GM12878 (cell line): ENCODE data around the gene AP2A2. TPM values are rescaled to one million over a fixed set of nuclear protein-coding genes. Genes with fewer than 3 reads are reported as not detected.
A peak's percentile ranks its signal among the peaks of the same experiment; 100 is the strongest.

Source experiments
- ATAC-seq: fragments of 200-7000 bp; cut with Tn5 transposase; 3 replicates; pipeline ENCODE4 v1.9.1; 2020; ENCODE audit warnings: mild to moderate bottlenecking, moderate library complexity
- BruUV-seq: library from RNA; stranded (reverse); fragments of 400-500 nt; replicated peaks from 2 replicates; lab custom pipeline; 2021; lab: Mats Ljungman, UMichigan
- CTCF ChIA-PET: fragments of 300-600 bp; sonication (Branson Sonifier 250); formaldehyde crosslinking; extraction: SDS; loops from one replicate; lab custom pipeline; 2021; ENCODE audit warnings: inconsistent platforms; lab: Yijun Ruan, JAX
- POLR2A ChIA-PET: fragments of 350-600 bp; formaldehyde crosslinking; extraction: SDS; loops from one replicate; lab custom pipeline; 2021; ENCODE audit warnings: inconsistent platforms; lab: Charles Lee
- RAD21 ChIA-PET: fragments of 300-600 bp; sonication (Branson Sonifier 250); formaldehyde crosslinking; loops from one replicate; lab custom pipeline; 2023; ENCODE audit warnings: antibody characterized with exemption; ENCODE audit not compliant: unreplicated experiment; lab: Charles Lee
- SMC1A ChIA-PET: fragments of 300-600 bp; sonication (Branson Sonifier 250); formaldehyde crosslinking; loops from one replicate; lab custom pipeline; 2023; ENCODE audit not compliant: unreplicated experiment, uncharacterized antibody; lab: Charles Lee
- DNase-seq: peaks from one replicate; pipeline ENCODE4 v3.0.0-alpha.2; 2011; ENCODE audit warnings: low read depth, low spot score
- FAIRE-seq: peaks from 3 replicates; lab custom pipeline; 2011; peaks lifted over from hg19 to GRCh38; lab: Jason Lieb, UNC
- H2AFZ ChIP-seq: 2 replicates; pipeline ENCODE4 v1.6.0; 2011; ENCODE audit warnings: low read depth, low read length, control low read depth; ENCODE audit not compliant: control insufficient read depth
- H3K27ac ChIP-seq: 2 replicates; pipeline ENCODE4 v1.5.1; 2011; ENCODE audit warnings: control low read depth; ENCODE audit not compliant: control insufficient read depth, insufficient read depth
- H3K27me3 ChIP-seq, 2 experiments: replicated peaks in 1 of 2; 2 replicates each; pipeline versions ENCODE4 v1.6.0 to v1.6.1; 2011; ENCODE audit warnings: low read length in 1 of 2; ENCODE audit not compliant: control insufficient read depth in 2 of 2, insufficient read depth in 2 of 2
- H3K36me3 ChIP-seq, 2 experiments: 2 replicates each; pipeline ENCODE4 v1.5.1; 2011; ENCODE audit warnings: low read length in 1 of 2; ENCODE audit not compliant: control insufficient read depth in 2 of 2, insufficient read depth in 2 of 2
- H3K4me1 ChIP-seq: 2 replicates; pipeline ENCODE4 v1.6.1; 2011; ENCODE audit warnings: mild to moderate bottlenecking, low read length, moderate library complexity, mixed read lengths; ENCODE audit not compliant: control insufficient read depth, insufficient read depth
- H3K4me2 ChIP-seq: 2 replicates; pipeline ENCODE4 v1.6.0; 2011; ENCODE audit warnings: control low read depth; ENCODE audit not compliant: control insufficient read depth, insufficient read depth
- H3K4me3 ChIP-seq: fragments of 200-600 bp; sonication (generic); 2 replicates; pipeline ENCODE4 v1.5.1; 2016
- H3K79me2 ChIP-seq: 2 replicates; pipeline ENCODE4 v1.6.0; 2011; ENCODE audit warnings: low read length; ENCODE audit not compliant: control insufficient read depth, insufficient read depth
- H3K9ac ChIP-seq: 2 replicates; pipeline ENCODE4 v1.8.0; 2011; ENCODE audit warnings: low read length, control low read depth, mixed read lengths; ENCODE audit not compliant: control insufficient read depth, insufficient read depth
- H3K9me3 ChIP-seq: replicated peaks from 3 replicates; pipeline ENCODE4 v1.5.1; 2011; ENCODE audit warnings: mild to moderate bottlenecking, low read length; ENCODE audit not compliant: control insufficient read depth, insufficient read depth
- H4K20me1 ChIP-seq: 2 replicates; pipeline ENCODE4 v1.6.0; 2011; ENCODE audit not compliant: control insufficient read depth, insufficient read depth
- CEBPB ChIP-seq, 2 experiments: fragments of 150-350 bp in 1 of 2; IDR thresholded peaks; 2 replicates each; pipeline ENCODE4 v1.6.1; 2012 to 2014; ENCODE audit warnings: low read depth in 2 of 2, low read length in 2 of 2, borderline replicate concordance in 1 of 2, inconsistent platforms in 1 of 2
- E2F8 ChIP-seq: fragments of 450-650 bp; IDR thresholded peaks from 2 replicates; pipeline ENCODE4 v1.6.1; 2018; ENCODE audit warnings: mild to moderate bottlenecking, low read depth, moderate library complexity; ENCODE audit not compliant: partially characterized antibody
- KAT2A ChIP-seq: conservative IDR thresholded peaks from 2 replicates; pipeline ENCODE4 v1.6.1; 2011; ENCODE audit warnings: low read depth, low read length; ENCODE audit not compliant: control insufficient read depth
- MLLT1 ChIP-seq: fragments of 450-650 bp; IDR thresholded peaks from 2 replicates; pipeline ENCODE4 v1.6.1; 2016; ENCODE audit warnings: mild to moderate bottlenecking
- MYB ChIP-seq: fragments of 150-350 bp; IDR thresholded peaks from 2 replicates; pipeline ENCODE4 v1.6.1; 2014; ENCODE audit warnings: mild to moderate bottlenecking, low read depth, low read length, borderline replicate concordance
- PAX5 ChIP-seq: IDR thresholded peaks from 2 replicates; pipeline ENCODE4 v1.6.1; 2011; ENCODE audit warnings: low read depth, low read length, borderline replicate concordance
- POU2F2 ChIP-seq: IDR thresholded peaks from 3 replicates; pipeline ENCODE4 v1.6.1; 2011; ENCODE audit warnings: low read depth, mild to moderate bottlenecking, low read length, borderline replicate concordance
- SIX5 ChIP-seq: IDR thresholded peaks from 2 replicates; pipeline ENCODE4 v1.6.1; 2011; ENCODE audit warnings: mild to moderate bottlenecking, low read depth, low read length, moderate library complexity; ENCODE audit not compliant: severe bottlenecking
- SPI1 ChIP-seq: IDR thresholded peaks from 2 replicates; pipeline ENCODE4 v1.6.1; 2011; ENCODE audit warnings: low read depth, mild to moderate bottlenecking, low read length, moderate library complexity, borderline replicate concordance; ENCODE audit not compliant: insufficient read depth
- USF1 ChIP-seq: IDR thresholded peaks from 2 replicates; pipeline ENCODE4 v1.6.1; 2011; ENCODE audit warnings: borderline replicate concordance, low read depth, mild to moderate bottlenecking, moderate library complexity, mixed read lengths, low read length; ENCODE audit not compliant: insufficient read depth; ENCODE audit errors: extremely low read length
- WGBS: methylation state at CpG from one replicate; pipeline ENCODE4 v1.1.6; 2016; ENCODE audit warnings: low lambda C conversion rate; ENCODE audit not compliant: insufficient replicate concordance, insufficient coverage; ENCODE audit errors: missing lambda C conversion rate; 5-methylcytosine and 5-hydroxymethylcytosine counted together
- in situ Hi-C: fragments of 300-500 bp; cut with MboI; formaldehyde crosslinking; loops from 9 replicates; pipeline ENCODE4 v1.14.3; 2018; ENCODE audit warnings: mixed read lengths
- intact Hi-C: fragments of 100-400 bp; cut with micrococcal nuclease; formaldehyde crosslinking; loops from one replicate; pipeline ENCODE4 v1.14.2; 2022; ENCODE audit not compliant: unreplicated experiment
- polyA plus RNA-seq, 11 experiments: library from polyadenylated mRNA; depleted of rRNA in 4 of 11; unstranded in 6 of 11; stranded (reverse) in 5 of 11; fragments of >200 nt; fragmentation: Nextera tagmentation in 4 of 11; fragmentation: Illumina TruSeq in 1 of 11; extraction: Ambion mirVana in 4 of 11; extraction: Trizol in 1 of 11; gene quantifications; 1 replicate in 1 of 11; 2 replicates in 10 of 11; pipeline versions ENCODE4 v1.2.1 to v1.2.3, GENCODE V29; 2011 to 2016; ENCODE audit warnings: inconsistent platforms in 2 of 11, missing spikeins in 2 of 11, low read depth in 1 of 11
- total RNA-seq, 4 experiments: library from RNA; depleted of rRNA in 3 of 4; stranded (reverse); fragments of >200 nt in 3 of 4; fragmentation: Illumina TruSeq in 1 of 4; extraction: Trizol in 1 of 4; gene quantifications; 2 replicates each; pipeline versions ENCODE4 v1.2.1 to v1.2.3, GENCODE V29; 2013 to 2021

The AP2A2 gene
- total and polyA plus RNA-seq, 10 of the 15 experiments (the other 5 are each of a cell fraction or from before 2014, with no cell fraction given) = 0.58 to 48.8 (median 18.2) TPM

GRCh38 chr11:961921-962320 lies 36.3 kb downstream of the AP2A2 start:
- FAIRE-seq (no peak), ATAC-seq (no peak), DNase-seq (no peak)
- Histone ChIP-seq H4K20me1 (no peaks in the 10 kb centered on the region), H3K9ac (no peak overlapping the region), H3K36me3 (peaks cover 6 to 10% of the 10 kb centered on the region in 2 experiments; a peak in 3 of 4 replicates), H2AFZ (no peak overlapping the region), H3K79me2 (no peaks in the 10 kb centered on the region), H3K4me3 (no peak overlapping the region), H3K27ac (no peak overlapping the region), H3K4me2 (no peak overlapping the region), H3K9me3 (no peaks in the 10 kb centered on the region), H3K4me1 (no peaks in the 10 kb centered on the region), H3K27me3 (no peaks in the 10 kb centered on the region)
- ChIA-PET RAD21 (no interaction called here), POLR2A (no interaction called here), CTCF (no interaction called here), SMC1A (no interaction called here)
- in situ Hi-C loops = no loop called here
- BruUV-seq = TSS peak; percentile 66
- intact Hi-C loops = no loop called here
- TF ChIP-seq CEBPB (IDR thresholded peaks at IDR 0.05; ENCODE audit: borderline replicate concordance in 1 of 2, low read depth in 2 of 2, low read length in 2 of 2) (no peak), PAX5 (no peak), MLLT1 (no peak), MYB (no peak), KAT2A (no peak)
- 75% methylated on average over 10 of the region's 12 CpGs for WGBS

GRCh38 chr11:962688-963087 lies 37.0 kb downstream of the AP2A2 start:
- DNase-seq = no peak
- Histone ChIP-seq H3K4me2 (no peak overlapping the region), H3K4me1 (no peaks in the 10 kb centered on the region), H3K9me3 (no peaks in the 10 kb centered on the region), H3K79me2 (no peaks in the 10 kb centered on the region), H3K27me3 (no peaks in the 10 kb centered on the region), H3K9ac (no peak overlapping the region), H2AFZ (no peak overlapping the region), H3K27ac (no peak overlapping the region), H3K36me3 (peaks cover 6 to 10% of the 10 kb centered on the region in 2 experiments; a peak in 3 of 4 replicates), H3K4me3 (no peak overlapping the region), H4K20me1 (no peaks in the 10 kb centered on the region)
- 91% methylated on average over 5 of the region's 5 CpGs for WGBS
- in situ Hi-C loops = no loop called here
- CTCF ChIA-PET = no interaction called here
- ATAC-seq = no peak
- SMC1A ChIA-PET = no interaction called here
- intact Hi-C loops = no loop called here
- no TSS peak for BruUV-seq
- POLR2A ChIA-PET = no interaction called here
- RAD21 ChIA-PET = no interaction called here
- no peak for FAIRE-seq
- no peak for TF ChIP-seq SIX5
- TF ChIP-seq SPI1 = no peak
- no peak for TF ChIP-seq POU2F2
- no peak for TF ChIP-seq E2F8
- no peak for TF ChIP-seq USF1
